Measurements from ENCODE around the gene CACNA1G.

DNA sequence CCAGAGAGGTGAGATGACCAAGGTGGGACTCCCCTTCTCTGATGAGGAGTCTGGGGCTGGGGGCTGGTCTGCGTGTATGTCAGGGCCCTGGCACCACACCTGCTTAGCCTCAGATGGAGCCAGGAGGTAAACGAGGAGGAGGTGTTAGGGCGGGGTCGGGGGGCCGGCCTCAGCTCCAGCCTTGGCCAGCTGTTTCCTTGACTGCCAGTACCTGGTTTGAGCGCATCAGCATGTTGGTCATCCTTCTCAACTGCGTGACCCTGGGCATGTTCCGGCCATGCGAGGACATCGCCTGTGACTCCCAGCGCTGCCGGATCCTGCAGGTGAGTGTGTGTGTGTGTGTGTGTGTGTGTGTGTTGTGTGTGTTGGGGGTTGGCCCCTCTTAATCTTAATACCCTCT, 8.1 kb downstream of the CACNA1G start:
- TF ChIP-seq POLR2A (IDR thresholded peaks at IDR 0.05) (no peak), CTCF (IDR thresholded peaks at IDR 0.05 in 8 of 11, conservative IDR thresholded peaks at IDR 0.05 in 3 of 11) (no peak), POLR2AphosphoS5 (IDR thresholded peaks at IDR 0.05) (no peak)

All from spleen (tissue), 7 donors.